ENCODE results near the gene HRH1.
"Not testable (repeated sequence)": the region's sequence is repeated elsewhere in the genome, so short reads cannot be mapped to it uniquely, and the experiment has no call there.

Gene HRH1

GRCh38 chr3:11154036-11154952 is at the start of gene HRH1:
TSS of gene HRH1 (plus strand) at chr3:11154493. CDS start at chr3:11259038, 104,545 bp downstream.
- no peak for TF ChIP-seq CTCF (IDR thresholded peaks at IDR 0.05; ENCODE audit: extremely low read depth, missing control alignments)
- DNase-seq (ENCODE audit: low spot score) = no peak

- not testable (repeated sequence) for DNase-seq (ENCODE audit: low spot score)
Observed at GRCh38 chr3:11113316-11113715, 41.0 kb upstream of the HRH1 start.

GRCh38 chr3:11115548-11115947 is 38.7 kb upstream of the HRH1 start:
- DNase-seq (ENCODE audit: low spot score) = no peak

GRCh38 chr3:11116336-11117059 is 37.8 kb upstream of the HRH1 start:
- no peak for DNase-seq (ENCODE audit: low spot score)
- TF ChIP-seq CTCF (IDR thresholded peaks at IDR 0.05; ENCODE audit: extremely low read depth, missing control alignments) = no peak

More at GRCh38 chr3:11115548-11115947, 38.7 kb upstream of the HRH1 start:
- no peak for TF ChIP-seq CTCF (IDR thresholded peaks at IDR 0.05; ENCODE audit: extremely low read depth, missing control alignments)

GRCh38 chr3:11117591-11117990 is 36.7 kb upstream of the HRH1 start:
- no peak for DNase-seq (ENCODE audit: low spot score)
- no peak for TF ChIP-seq CTCF (IDR thresholded peaks at IDR 0.05; ENCODE audit: extremely low read depth, missing control alignments)

- TF ChIP-seq CTCF (IDR thresholded peaks at IDR 0.05; ENCODE audit: extremely low read depth, missing control alignments) = no peak
Observed at GRCh38 chr3:11118181-11118682, 36.1 kb upstream of the HRH1 start.

GRCh38 chr3:11120091-11120805 is 34.0 kb upstream of the HRH1 start:
- DNase-seq (ENCODE audit: low spot score) = no peak

More at GRCh38 chr3:11118181-11118682, 36.1 kb upstream of the HRH1 start:
- no peak for DNase-seq (ENCODE audit: low spot score)

More at GRCh38 chr3:11120091-11120805, 34.0 kb upstream of the HRH1 start:
- no peak for TF ChIP-seq CTCF (IDR thresholded peaks at IDR 0.05; ENCODE audit: extremely low read depth, missing control alignments)

Measured in GM20000 (cell line).